H9 (cell line): Measurements from ENCODE around the gene SLC24A1. TPM values are rescaled to one million over a fixed set of nuclear protein-coding genes. Genes with fewer than 3 reads are reported as not detected.

Experiments
- DNase-seq: peaks from one replicate; pipeline ENCODE4 v3.0.0-alpha.2; 2017
- H2AFZ ChIP-seq: one replicate; pipeline ENCODE4 v1.6.1; 2013; ENCODE audit warnings: mild to moderate bottlenecking, low read length, control low read depth, moderate library complexity
- H2AK5ac ChIP-seq: 2 replicates; pipeline ENCODE4 v1.6.1; 2013; ENCODE audit warnings: low read length, control low read depth, mixed read lengths; ENCODE audit not compliant: insufficient read length
- H2BK120ac ChIP-seq: one replicate; pipeline ENCODE4 v1.6.1; 2013; ENCODE audit warnings: low read depth, mild to moderate bottlenecking, low read length, control low read depth, inconsistent platforms; ENCODE audit not compliant: poor library complexity, severe bottlenecking
- H2BK12ac ChIP-seq: 2 replicates; pipeline ENCODE4 v1.6.1; 2013; ENCODE audit warnings: low read length, control low read depth, mixed read lengths, low read depth; ENCODE audit not compliant: insufficient read length
- H2BK15ac ChIP-seq: 2 replicates; pipeline ENCODE4 v1.6.1; 2013; ENCODE audit warnings: low read depth, low read length, control low read depth
- H2BK20ac ChIP-seq: one replicate; pipeline ENCODE4 v1.6.1; 2013; ENCODE audit warnings: low read depth, mild to moderate bottlenecking, low read length, control low read depth, inconsistent platforms; ENCODE audit not compliant: poor library complexity, severe bottlenecking
- H2BK5ac ChIP-seq: 2 replicates; pipeline ENCODE4 v1.6.1; 2013; ENCODE audit warnings: low read length, control low read depth, mixed read lengths; ENCODE audit not compliant: insufficient read length
- H3K14ac ChIP-seq: 2 replicates; pipeline ENCODE4 v1.6.1; 2013; ENCODE audit warnings: low read length, control low read depth; ENCODE audit not compliant: insufficient read depth
- H3K18ac ChIP-seq: 2 replicates; pipeline ENCODE4 v1.6.1; 2013; ENCODE audit warnings: low read depth, mild to moderate bottlenecking, mixed read lengths, low read length, control low read depth; ENCODE audit not compliant: insufficient read length
- H3K23ac ChIP-seq: 2 replicates; pipeline ENCODE4 v1.6.1; 2013; ENCODE audit warnings: low read length, control low read depth, mixed read lengths, low read depth; ENCODE audit not compliant: insufficient read length
- H3K23me2 ChIP-seq: 2 replicates; pipeline ENCODE4 v1.6.1; 2013; ENCODE audit warnings: low read depth, mild to moderate bottlenecking, mixed read lengths, low read length, control low read depth; ENCODE audit not compliant: insufficient read length, poor library complexity, severe bottlenecking
- H3K27ac ChIP-seq: 2 replicates; pipeline ENCODE4 v1.5.1; 2013; ENCODE audit warnings: low read length, control low read depth, mixed read lengths, low read depth; ENCODE audit not compliant: insufficient read length
- H3K27me3 ChIP-seq: 2 replicates; pipeline ENCODE4 v1.6.1; 2013; ENCODE audit warnings: low read length, control low read depth, inconsistent platforms; ENCODE audit not compliant: insufficient read depth
- H3K4ac ChIP-seq: 2 replicates; pipeline ENCODE4 v1.6.1; 2013; ENCODE audit warnings: low read depth, mild to moderate bottlenecking, control low read depth, inconsistent platforms, low read length, moderate library complexity
- H3K4me1 ChIP-seq: 2 replicates; pipeline ENCODE4 v1.6.1; 2013; ENCODE audit warnings: low read length, control low read depth, inconsistent platforms; ENCODE audit not compliant: insufficient read depth
- H3K4me2 ChIP-seq: 2 replicates; pipeline ENCODE4 v1.6.1; 2013; ENCODE audit warnings: low read length, control low read depth, mixed read lengths; ENCODE audit not compliant: insufficient read length, insufficient read depth
- H3K56ac ChIP-seq: 2 replicates; pipeline ENCODE4 v1.6.1; 2013; ENCODE audit warnings: low read depth, mild to moderate bottlenecking, mixed read lengths, low read length, control low read depth; ENCODE audit not compliant: insufficient read length
- H3K79me1 ChIP-seq: 2 replicates; pipeline ENCODE4 v1.6.1; 2013; ENCODE audit warnings: low read depth, mild to moderate bottlenecking, moderate library complexity, low read length, control low read depth, inconsistent platforms; ENCODE audit not compliant: insufficient read depth, poor library complexity, severe bottlenecking
- H3K79me2 ChIP-seq: 2 replicates; pipeline ENCODE4 v1.6.1; 2013; ENCODE audit warnings: low read length, control low read depth, inconsistent platforms; ENCODE audit not compliant: insufficient read depth
- H3K9ac ChIP-seq: 2 replicates; pipeline ENCODE4 v1.6.1; 2013; ENCODE audit warnings: low read length, control low read depth, mixed read lengths; ENCODE audit not compliant: insufficient read length; ENCODE audit errors: extremely low read depth
- H3K9me3 ChIP-seq: one replicate; pipeline ENCODE4 v1.6.1; 2013; ENCODE audit warnings: low read depth, low read length, inconsistent platforms; ENCODE audit not compliant: control insufficient read depth
- H3T11ph ChIP-seq: one replicate; pipeline ENCODE4 v1.6.1; 2013; ENCODE audit warnings: mild to moderate bottlenecking, low read length, control low read depth, inconsistent platforms
- H4K20me1 ChIP-seq: one replicate; pipeline ENCODE4 v1.6.1; 2013; ENCODE audit not compliant: control insufficient read depth, insufficient read length, insufficient read depth
- H4K5ac ChIP-seq: 2 replicates; pipeline ENCODE4 v1.6.1; 2013; ENCODE audit warnings: low read depth, mild to moderate bottlenecking, mixed read lengths, low read length, control low read depth; ENCODE audit not compliant: insufficient read length
- H4K8ac ChIP-seq: replicated peaks from 2 replicates; pipeline ENCODE4 v1.6.1; 2013; ENCODE audit warnings: low read length, control low read depth, mixed read lengths, low read depth; ENCODE audit not compliant: insufficient read length
- H4K91ac ChIP-seq: 2 replicates; pipeline ENCODE4 v1.6.1; 2013; ENCODE audit warnings: low read depth, mild to moderate bottlenecking, moderate library complexity, mixed read lengths, low read length, control low read depth; ENCODE audit not compliant: insufficient read length
- H3K27ac Mint-ChIP-seq, 3 experiments: 2 replicates in 2 of 3; 3 replicates in 1 of 3; pipeline ENCODE4 v1.8.0; 2020 to 2021; ENCODE audit warnings: mixed read lengths in 3 of 3, mild to moderate bottlenecking in 1 of 3, moderate library complexity in 1 of 3
- H3K27me3 Mint-ChIP-seq: 2 replicates; pipeline ENCODE4 v1.8.0; 2021; ENCODE audit warnings: low read depth, mild to moderate bottlenecking, moderate library complexity, mixed read lengths
- H3K36me3 Mint-ChIP-seq, 3 experiments: 2 replicates in 2 of 3; 3 replicates in 1 of 3; pipeline ENCODE4 v1.8.0; 2020 to 2021; ENCODE audit warnings: low read depth in 3 of 3, mixed read lengths in 3 of 3; ENCODE audit not compliant: insufficient read depth in 1 of 3
- H3K4me1 Mint-ChIP-seq, 2 experiments: 2 replicates each; pipeline ENCODE4 v1.8.0; 2020; ENCODE audit warnings: mixed read lengths in 2 of 2
- H3K4me3 Mint-ChIP-seq, 2 experiments: 2 replicates in 1 of 2; 3 replicates in 1 of 2; pipeline ENCODE4 v1.8.0; 2020 to 2021; ENCODE audit warnings: mild to moderate bottlenecking in 2 of 2, mixed read lengths in 2 of 2, moderate library complexity in 1 of 2
- H3K9me3 Mint-ChIP-seq, 2 experiments: 2 replicates in 1 of 2; 3 replicates in 1 of 2; pipeline ENCODE4 v1.8.0; 2020; ENCODE audit warnings: mild to moderate bottlenecking in 2 of 2, mixed read lengths in 2 of 2, moderate library complexity in 1 of 2
- WGBS: extraction: QIAGEN DNeasy Blood & Tissue Kit; methylation state at CpG from one replicate; pipeline ENCODE4 v1.1.7; 2013; ENCODE audit warnings: missing lambda C conversion rate, low lambda C conversion rate, mixed read lengths; ENCODE audit not compliant: insufficient read length; ENCODE audit errors: extremely low coverage; 5-methylcytosine and 5-hydroxymethylcytosine counted together
- total RNA-seq: library from RNA; stranded (reverse); gene quantifications from 2 replicates; pipeline ENCODE4 v1.2.1, GENCODE V29; 2021
- TF ChIP-seq, protein P1 (sequence below): fragments of 200-600 bp; sonication (generic); conservative IDR thresholded peaks from 3 replicates; pipeline ENCODE4 v1.8.0; 2021; ENCODE audit warnings: antibody characterized with exemption, mild to moderate bottlenecking

SLC24A1 gene
- total RNA-seq, 1 experiment from 2014 or later: 8.6 TPM

DNA sequence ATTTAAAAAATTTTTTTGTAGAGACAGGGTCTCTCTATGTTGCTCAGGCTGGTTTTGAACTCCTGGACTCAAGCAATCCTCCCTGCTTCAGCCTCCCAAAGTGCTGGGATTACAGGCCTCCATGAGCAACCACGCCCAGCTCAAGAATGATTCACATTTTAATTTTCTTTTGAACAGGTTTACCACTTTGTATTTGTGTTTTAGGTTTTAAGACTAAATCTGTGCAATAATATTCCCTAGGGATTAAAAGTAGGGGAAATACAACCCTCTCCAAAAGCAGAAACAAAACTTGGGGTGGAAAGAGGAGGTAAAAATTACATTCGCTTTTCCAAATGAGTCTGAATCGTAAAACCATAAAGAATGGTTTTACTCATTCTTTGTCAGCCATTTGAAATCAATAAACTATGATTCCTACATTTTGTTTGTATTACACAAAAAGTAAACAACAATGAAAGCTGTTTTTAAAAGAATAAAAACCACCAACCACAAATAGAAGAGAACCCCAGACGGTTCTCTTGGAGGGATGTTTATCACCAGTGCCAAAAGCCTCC is 37.8 kb downstream of the SLC24A1 start:
- H3K23me2 ChIP-seq: no peaks in the 10 kb centered on the region
- H4K8ac ChIP-seq: no peak overlapping the region
- no peak overlapping the region for H3K4ac ChIP-seq
- H2BK5ac ChIP-seq: no peak overlapping the region
- no peaks in the 10 kb centered on the region for H3K36me3 Mint-ChIP-seq
- H3K18ac ChIP-seq: no peak overlapping the region
- no peaks in the 10 kb centered on the region for H4K20me1 ChIP-seq
- no peaks in the 10 kb centered on the region for H3K27me3 Mint-ChIP-seq
- no peaks in the 10 kb centered on the region for H3K4me1 Mint-ChIP-seq
- no peak overlapping the region for H3K4me2 ChIP-seq
- no peak overlapping the region for H3K4me3 Mint-ChIP-seq
- no peaks in the 10 kb centered on the region for H3K9me3 ChIP-seq
- no peak overlapping the region for H2BK120ac ChIP-seq
- H2AFZ ChIP-seq: no peak overlapping the region
- H3K56ac ChIP-seq: no peak overlapping the region
- H4K91ac ChIP-seq: no peak overlapping the region
- no peak overlapping the region for H3K27ac Mint-ChIP-seq
- H3K27me3 ChIP-seq: no peaks in the 10 kb centered on the region
- H3K9ac ChIP-seq: no peak overlapping the region
- H2BK15ac ChIP-seq: no peak overlapping the region
- H3K79me1 ChIP-seq: no peaks in the 10 kb centered on the region
- no peak overlapping the region for H2BK12ac ChIP-seq
- TF ChIP-seq, protein P1, sequence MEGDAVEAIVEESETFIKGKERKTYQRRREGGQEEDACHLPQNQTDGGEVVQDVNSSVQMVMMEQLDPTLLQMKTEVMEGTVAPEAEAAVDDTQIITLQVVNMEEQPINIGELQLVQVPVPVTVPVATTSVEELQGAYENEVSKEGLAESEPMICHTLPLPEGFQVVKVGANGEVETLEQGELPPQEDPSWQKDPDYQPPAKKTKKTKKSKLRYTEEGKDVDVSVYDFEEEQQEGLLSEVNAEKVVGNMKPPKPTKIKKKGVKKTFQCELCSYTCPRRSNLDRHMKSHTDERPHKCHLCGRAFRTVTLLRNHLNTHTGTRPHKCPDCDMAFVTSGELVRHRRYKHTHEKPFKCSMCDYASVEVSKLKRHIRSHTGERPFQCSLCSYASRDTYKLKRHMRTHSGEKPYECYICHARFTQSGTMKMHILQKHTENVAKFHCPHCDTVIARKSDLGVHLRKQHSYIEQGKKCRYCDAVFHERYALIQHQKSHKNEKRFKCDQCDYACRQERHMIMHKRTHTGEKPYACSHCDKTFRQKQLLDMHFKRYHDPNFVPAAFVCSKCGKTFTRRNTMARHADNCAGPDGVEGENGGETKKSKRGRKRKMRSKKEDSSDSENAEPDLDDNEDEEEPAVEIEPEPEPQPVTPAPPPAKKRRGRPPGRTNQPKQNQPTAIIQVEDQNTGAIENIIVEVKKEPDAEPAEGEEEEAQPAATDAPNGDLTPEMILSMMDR: no peak
- H3K9me3 Mint-ChIP-seq: no peaks in the 10 kb centered on the region
- no peaks in the 10 kb centered on the region for H3K79me2 ChIP-seq
- no peak overlapping the region for H3K23ac ChIP-seq
- no peak overlapping the region for H2AK5ac ChIP-seq
- H3K27ac ChIP-seq: no peak overlapping the region
- no peak for DNase-seq
- H3K4me1 ChIP-seq: no peaks in the 10 kb centered on the region
- no peak overlapping the region for H3T11ph ChIP-seq
- WGBS: no CpG with 5 or more reads among the region's 4 CpGs
- no peak overlapping the region for H3K14ac ChIP-seq
- no peak overlapping the region for H2BK20ac ChIP-seq
- H4K5ac ChIP-seq: no peak overlapping the region
